ENCODE measurements around the gene CHMP6. TPM values are rescaled to one million over a fixed set of nuclear protein-coding genes. Genes with fewer than 3 reads are reported as not detected.

Gene CHMP6
- total RNA-seq, 1 experiment from 2014 or later: 15.0 TPM

DNA sequence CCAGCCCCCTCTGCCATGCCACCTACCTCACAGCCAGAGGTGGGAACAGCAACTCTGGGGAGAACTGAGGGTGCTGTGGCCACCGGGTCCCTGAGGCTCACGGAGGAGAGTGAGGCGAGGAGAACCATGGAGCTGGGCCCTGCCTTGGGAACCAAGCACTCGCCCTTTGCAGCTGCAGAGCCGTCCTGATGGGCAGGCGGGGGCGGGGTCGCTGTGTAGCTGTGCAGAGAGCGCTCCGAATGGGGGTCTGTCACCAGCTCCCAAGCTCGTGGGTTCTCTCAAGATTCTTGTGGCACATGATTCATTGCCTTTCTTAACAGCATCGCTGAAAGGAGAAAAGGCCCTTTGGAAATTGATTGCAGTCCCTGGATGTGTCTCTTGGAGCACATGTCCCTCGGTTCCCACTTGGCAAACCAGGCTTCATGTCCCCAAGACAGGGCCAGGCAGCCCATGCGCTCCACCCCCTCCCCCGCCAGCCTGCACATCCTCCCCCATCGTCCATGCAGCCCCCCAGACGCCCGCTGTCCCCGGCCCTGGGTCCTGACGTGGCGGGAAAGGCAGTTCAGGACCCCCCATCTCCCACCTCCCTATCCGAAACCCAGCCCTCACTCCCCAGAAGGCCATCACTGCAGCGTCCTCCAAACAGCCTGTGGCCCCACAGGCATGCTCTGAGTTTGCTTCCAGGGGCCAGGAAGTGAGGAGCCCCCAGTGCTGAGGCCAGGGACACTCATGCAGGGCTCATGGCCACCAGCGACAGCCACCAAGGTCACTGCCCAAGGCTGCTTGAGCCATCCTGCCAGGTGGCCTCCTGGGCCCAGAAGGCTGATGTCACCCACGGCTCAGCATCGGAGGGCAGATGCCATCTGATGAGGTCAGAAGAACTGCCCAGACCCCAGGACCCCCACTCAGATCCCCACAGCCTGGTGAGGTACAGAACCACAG, 20.6 kb upstream of the CHMP6 start (continued):
- TF ChIP-seq, protein P1, sequence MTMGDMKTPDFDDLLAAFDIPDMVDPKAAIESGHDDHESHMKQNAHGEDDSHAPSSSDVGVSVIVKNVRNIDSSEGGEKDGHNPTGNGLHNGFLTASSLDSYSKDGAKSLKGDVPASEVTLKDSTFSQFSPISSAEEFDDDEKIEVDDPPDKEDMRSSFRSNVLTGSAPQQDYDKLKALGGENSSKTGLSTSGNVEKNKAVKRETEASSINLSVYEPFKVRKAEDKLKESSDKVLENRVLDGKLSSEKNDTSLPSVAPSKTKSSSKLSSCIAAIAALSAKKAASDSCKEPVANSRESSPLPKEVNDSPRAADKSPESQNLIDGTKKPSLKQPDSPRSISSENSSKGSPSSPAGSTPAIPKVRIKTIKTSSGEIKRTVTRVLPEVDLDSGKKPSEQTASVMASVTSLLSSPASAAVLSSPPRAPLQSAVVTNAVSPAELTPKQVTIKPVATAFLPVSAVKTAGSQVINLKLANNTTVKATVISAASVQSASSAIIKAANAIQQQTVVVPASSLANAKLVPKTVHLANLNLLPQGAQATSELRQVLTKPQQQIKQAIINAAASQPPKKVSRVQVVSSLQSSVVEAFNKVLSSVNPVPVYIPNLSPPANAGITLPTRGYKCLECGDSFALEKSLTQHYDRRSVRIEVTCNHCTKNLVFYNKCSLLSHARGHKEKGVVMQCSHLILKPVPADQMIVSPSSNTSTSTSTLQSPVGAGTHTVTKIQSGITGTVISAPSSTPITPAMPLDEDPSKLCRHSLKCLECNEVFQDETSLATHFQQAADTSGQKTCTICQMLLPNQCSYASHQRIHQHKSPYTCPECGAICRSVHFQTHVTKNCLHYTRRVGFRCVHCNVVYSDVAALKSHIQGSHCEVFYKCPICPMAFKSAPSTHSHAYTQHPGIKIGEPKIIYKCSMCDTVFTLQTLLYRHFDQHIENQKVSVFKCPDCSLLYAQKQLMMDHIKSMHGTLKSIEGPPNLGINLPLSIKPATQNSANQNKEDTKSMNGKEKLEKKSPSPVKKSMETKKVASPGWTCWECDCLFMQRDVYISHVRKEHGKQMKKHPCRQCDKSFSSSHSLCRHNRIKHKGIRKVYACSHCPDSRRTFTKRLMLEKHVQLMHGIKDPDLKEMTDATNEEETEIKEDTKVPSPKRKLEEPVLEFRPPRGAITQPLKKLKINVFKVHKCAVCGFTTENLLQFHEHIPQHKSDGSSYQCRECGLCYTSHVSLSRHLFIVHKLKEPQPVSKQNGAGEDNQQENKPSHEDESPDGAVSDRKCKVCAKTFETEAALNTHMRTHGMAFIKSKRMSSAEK (CRISPR knock-in tag; IDR thresholded peaks at IDR 0.05; ENCODE audit: borderline replicate concordance): no peak

DNA sequence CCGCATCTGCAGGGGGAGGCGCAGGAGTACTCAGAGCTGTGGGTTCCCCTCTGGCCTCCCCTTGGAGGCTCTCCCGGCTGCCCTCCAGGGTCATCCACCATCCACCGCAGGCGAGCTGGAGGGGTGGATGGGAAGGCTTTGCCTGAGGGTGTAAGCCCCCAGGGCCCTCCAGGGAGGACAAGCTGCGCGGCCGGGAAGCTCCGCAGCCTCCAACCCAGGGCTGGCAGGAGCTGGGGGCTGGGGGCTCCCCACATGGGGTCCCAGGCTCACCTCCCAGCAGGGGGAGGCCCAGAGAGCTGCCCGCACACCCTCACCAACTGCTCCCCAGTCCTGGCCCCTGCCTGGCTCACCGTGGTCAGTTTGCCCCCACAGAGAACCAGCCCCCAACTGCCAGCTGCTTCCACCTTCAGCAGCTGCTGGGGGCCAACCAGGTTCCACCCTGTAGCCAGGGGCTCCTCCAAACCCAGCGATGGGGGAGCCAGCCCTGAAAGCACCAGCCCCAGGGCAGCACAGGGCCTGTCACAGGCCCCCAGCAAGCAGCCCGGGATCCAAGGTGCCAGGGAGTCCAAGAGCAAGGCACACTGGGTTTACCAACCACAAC, 19.8 kb upstream of the CHMP6 start:
- no peaks in the 10 kb centered on the region for H3K27me3 Mint-ChIP-seq (ENCODE audit: low read depth)
- H3K36me3 Mint-ChIP-seq: no peaks in the 10 kb centered on the region
- H3K27ac Mint-ChIP-seq: no peak overlapping the region
- ChIA-PET POLR2A (interaction anchor here (0.6 kb wide), 2 partner anchors 216 to 1323 kb away, joined by 3 to 4 read pairs; no protein-coding TSS in a partner anchor), CTCF (interaction anchor here (0.5 to 0.9 kb wide), 2 partner anchors 13 to 1030 kb away, joined by 4 read pairs; no protein-coding TSS in a partner anchor)
- no peak for TF ChIP-seq NFE2L1 (CRISPR knock-in tag; IDR thresholded peaks at IDR 0.05)
- TF ChIP-seq ZNF396 (CRISPR knock-in tag; IDR thresholded peaks at IDR 0.05; ENCODE audit: borderline replicate concordance): no peak
- TF ChIP-seq FOXJ3 (CRISPR knock-in tag; IDR thresholded peaks at IDR 0.05; ENCODE audit: borderline replicate concordance): no peak
- no peak for TF ChIP-seq NFATC4 (CRISPR knock-in tag; IDR thresholded peaks at IDR 0.05)
- TF ChIP-seq NR2C2 (CRISPR knock-in tag; IDR thresholded peaks at IDR 0.05): no peak
- TF ChIP-seq SMAD4 (CRISPR knock-in tag; IDR thresholded peaks at IDR 0.05): no peak
- no peak for TF ChIP-seq FOXP1 (CRISPR knock-in tag; IDR thresholded peaks at IDR 0.05; ENCODE audit: borderline replicate concordance)
- TF ChIP-seq, protein P2, sequence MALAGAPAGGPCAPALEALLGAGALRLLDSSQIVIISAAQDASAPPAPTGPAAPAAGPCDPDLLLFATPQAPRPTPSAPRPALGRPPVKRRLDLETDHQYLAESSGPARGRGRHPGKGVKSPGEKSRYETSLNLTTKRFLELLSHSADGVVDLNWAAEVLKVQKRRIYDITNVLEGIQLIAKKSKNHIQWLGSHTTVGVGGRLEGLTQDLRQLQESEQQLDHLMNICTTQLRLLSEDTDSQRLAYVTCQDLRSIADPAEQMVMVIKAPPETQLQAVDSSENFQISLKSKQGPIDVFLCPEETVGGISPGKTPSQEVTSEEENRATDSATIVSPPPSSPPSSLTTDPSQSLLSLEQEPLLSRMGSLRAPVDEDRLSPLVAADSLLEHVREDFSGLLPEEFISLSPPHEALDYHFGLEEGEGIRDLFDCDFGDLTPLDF (CRISPR knock-in tag; IDR thresholded peaks at IDR 0.05): no peak
- TF ChIP-seq ELF4 (CRISPR knock-in tag; IDR thresholded peaks at IDR 0.05; ENCODE audit: low read depth): no peak
- no peak overlapping the region for H3K4me3 Mint-ChIP-seq
- H3K9me3 Mint-ChIP-seq: peaks cover 3% of the 10 kb centered on the region
- H3K4me1 Mint-ChIP-seq: no peaks in the 10 kb centered on the region
- no peak for ATAC-seq
- DNase-seq (ENCODE audit: low spot score): no peak

DNA sequence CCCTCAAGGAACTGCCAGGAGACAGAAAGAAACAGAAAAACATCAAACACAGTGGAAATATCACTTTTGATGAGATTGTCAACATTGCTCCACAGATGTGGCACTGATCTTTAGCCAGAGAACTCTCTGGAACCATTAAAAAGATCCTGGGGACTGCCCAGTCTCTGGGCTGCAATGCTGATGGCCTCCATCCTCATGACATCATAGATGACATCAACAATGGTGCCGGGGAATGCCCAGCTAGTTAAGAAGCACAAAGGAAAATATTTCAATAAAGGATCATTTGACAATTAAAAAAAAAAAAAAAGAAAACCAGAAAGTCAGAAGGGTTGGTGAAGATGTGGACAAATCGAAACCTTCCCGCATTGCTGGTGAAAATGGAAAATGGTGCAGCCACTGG, 14.9 kb upstream of the CHMP6 start:
- peaks cover 7% of the 10 kb centered on the region for H3K9me3 Mint-ChIP-seq
- DNase-seq (ENCODE audit: low spot score) (no peak), ATAC-seq (no peak)
- no peaks in the 10 kb centered on the region for H3K27me3 Mint-ChIP-seq (ENCODE audit: low read depth)
- H3K4me1 Mint-ChIP-seq: peaks cover 3% of the 10 kb centered on the region
- CTCF ChIA-PET: no interaction called here
- POLR2A ChIA-PET: no interaction called here
- no peaks in the 10 kb centered on the region for H3K36me3 Mint-ChIP-seq
- H3K4me3 Mint-ChIP-seq: no peak overlapping the region
- H3K27ac Mint-ChIP-seq: no peak overlapping the region
- TF ChIP-seq ZNF416 (CRISPR knock-in tag; IDR thresholded peaks at IDR 0.05) (no peak), GABPB1 (CRISPR knock-in tag; IDR thresholded peaks at IDR 0.05) (no peak), TEAD1 (CRISPR knock-in tag; IDR thresholded peaks at IDR 0.05) (no peak), MYBL2 (CRISPR knock-in tag; IDR thresholded peaks at IDR 0.05) (no peak), EMX1 (CRISPR knock-in tag; IDR thresholded peaks at IDR 0.05) (no peak), NR3C1 (CRISPR knock-in tag; conservative IDR thresholded peaks at IDR 0.05; ENCODE audit: low read depth) (no peak)
- TF ChIP-seq, protein P3, sequence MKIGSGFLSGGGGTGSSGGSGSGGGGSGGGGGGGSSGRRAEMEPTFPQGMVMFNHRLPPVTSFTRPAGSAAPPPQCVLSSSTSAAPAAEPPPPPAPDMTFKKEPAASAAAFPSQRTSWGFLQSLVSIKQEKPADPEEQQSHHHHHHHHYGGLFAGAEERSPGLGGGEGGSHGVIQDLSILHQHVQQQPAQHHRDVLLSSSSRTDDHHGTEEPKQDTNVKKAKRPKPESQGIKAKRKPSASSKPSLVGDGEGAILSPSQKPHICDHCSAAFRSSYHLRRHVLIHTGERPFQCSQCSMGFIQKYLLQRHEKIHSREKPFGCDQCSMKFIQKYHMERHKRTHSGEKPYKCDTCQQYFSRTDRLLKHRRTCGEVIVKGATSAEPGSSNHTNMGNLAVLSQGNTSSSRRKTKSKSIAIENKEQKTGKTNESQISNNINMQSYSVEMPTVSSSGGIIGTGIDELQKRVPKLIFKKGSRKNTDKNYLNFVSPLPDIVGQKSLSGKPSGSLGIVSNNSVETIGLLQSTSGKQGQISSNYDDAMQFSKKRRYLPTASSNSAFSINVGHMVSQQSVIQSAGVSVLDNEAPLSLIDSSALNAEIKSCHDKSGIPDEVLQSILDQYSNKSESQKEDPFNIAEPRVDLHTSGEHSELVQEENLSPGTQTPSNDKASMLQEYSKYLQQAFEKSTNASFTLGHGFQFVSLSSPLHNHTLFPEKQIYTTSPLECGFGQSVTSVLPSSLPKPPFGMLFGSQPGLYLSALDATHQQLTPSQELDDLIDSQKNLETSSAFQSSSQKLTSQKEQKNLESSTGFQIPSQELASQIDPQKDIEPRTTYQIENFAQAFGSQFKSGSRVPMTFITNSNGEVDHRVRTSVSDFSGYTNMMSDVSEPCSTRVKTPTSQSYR (CRISPR knock-in tag; IDR thresholded peaks at IDR 0.05): no peak
- TF ChIP-seq, protein P4, sequence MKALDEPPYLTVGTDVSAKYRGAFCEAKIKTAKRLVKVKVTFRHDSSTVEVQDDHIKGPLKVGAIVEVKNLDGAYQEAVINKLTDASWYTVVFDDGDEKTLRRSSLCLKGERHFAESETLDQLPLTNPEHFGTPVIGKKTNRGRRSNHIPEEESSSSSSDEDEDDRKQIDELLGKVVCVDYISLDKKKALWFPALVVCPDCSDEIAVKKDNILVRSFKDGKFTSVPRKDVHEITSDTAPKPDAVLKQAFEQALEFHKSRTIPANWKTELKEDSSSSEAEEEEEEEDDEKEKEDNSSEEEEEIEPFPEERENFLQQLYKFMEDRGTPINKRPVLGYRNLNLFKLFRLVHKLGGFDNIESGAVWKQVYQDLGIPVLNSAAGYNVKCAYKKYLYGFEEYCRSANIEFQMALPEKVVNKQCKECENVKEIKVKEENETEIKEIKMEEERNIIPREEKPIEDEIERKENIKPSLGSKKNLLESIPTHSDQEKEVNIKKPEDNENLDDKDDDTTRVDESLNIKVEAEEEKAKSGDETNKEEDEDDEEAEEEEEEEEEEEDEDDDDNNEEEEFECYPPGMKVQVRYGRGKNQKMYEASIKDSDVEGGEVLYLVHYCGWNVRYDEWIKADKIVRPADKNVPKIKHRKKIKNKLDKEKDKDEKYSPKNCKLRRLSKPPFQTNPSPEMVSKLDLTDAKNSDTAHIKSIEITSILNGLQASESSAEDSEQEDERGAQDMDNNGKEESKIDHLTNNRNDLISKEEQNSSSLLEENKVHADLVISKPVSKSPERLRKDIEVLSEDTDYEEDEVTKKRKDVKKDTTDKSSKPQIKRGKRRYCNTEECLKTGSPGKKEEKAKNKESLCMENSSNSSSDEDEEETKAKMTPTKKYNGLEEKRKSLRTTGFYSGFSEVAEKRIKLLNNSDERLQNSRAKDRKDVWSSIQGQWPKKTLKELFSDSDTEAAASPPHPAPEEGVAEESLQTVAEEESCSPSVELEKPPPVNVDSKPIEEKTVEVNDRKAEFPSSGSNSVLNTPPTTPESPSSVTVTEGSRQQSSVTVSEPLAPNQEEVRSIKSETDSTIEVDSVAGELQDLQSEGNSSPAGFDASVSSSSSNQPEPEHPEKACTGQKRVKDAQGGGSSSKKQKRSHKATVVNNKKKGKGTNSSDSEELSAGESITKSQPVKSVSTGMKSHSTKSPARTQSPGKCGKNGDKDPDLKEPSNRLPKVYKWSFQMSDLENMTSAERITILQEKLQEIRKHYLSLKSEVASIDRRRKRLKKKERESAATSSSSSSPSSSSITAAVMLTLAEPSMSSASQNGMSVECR (CRISPR knock-in tag; IDR thresholded peaks at IDR 0.05; ENCODE audit: borderline replicate concordance): no peak

Data from WTC11 (cell line).